ENCODE measurements around the gene ZNF423.

Gene ZNF423

DNA sequence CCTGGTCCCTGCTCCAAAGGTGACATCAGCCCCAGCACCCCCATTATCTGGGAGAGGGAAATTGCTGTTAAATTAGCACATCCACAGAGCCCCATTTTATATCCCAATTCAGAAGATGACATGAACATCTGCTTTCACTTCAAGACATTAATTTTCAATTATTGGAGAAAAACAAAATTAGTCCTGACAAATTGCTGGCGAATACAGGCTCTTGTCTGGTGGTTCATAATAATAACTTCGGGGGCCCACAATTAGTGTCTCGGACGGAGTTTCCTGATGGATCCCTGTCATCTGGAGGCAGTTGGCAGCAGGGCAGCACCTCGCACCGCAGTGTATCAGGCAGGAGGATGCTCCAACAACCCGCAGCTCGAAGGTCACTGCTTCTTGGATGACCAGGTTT, 7.4 kb downstream of the ZNF423 start:
- DNase-seq (ENCODE audit: low spot score), result no peak
- TF ChIP-seq, protein P1, sequence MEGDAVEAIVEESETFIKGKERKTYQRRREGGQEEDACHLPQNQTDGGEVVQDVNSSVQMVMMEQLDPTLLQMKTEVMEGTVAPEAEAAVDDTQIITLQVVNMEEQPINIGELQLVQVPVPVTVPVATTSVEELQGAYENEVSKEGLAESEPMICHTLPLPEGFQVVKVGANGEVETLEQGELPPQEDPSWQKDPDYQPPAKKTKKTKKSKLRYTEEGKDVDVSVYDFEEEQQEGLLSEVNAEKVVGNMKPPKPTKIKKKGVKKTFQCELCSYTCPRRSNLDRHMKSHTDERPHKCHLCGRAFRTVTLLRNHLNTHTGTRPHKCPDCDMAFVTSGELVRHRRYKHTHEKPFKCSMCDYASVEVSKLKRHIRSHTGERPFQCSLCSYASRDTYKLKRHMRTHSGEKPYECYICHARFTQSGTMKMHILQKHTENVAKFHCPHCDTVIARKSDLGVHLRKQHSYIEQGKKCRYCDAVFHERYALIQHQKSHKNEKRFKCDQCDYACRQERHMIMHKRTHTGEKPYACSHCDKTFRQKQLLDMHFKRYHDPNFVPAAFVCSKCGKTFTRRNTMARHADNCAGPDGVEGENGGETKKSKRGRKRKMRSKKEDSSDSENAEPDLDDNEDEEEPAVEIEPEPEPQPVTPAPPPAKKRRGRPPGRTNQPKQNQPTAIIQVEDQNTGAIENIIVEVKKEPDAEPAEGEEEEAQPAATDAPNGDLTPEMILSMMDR (IDR thresholded peaks at IDR 0.05), result no peak
- Histone ChIP-seq H3K4me3 (no peak overlapping the region), H3K27ac (no peak overlapping the region)

DNA sequence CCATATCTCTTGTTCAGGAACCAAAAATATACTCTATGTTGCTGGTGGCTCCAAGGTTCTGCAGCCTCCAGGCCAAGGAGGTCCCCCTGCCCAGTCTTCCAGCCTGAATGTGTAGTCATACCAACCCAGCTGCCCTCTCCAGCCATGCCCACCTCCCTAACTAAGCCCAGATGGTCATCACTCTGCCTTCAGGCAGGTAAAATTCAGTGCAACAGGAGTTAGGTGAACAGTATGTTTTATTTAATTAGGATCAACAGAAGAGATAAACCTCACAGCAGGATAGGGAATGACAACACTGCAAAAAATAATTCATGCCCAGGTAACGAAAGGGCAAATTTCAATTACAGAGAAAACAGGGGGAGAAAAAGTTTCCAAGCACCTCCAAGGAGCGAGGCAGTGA, 9.1 kb downstream of the ZNF423 start:
- no peak for DNase-seq (ENCODE audit: low spot score)
- TF ChIP-seq, protein P1 (IDR thresholded peaks at IDR 0.05), result no peak
- H3K4me3 ChIP-seq, result no peak overlapping the region
- H3K27ac ChIP-seq, result no peak overlapping the region

DNA sequence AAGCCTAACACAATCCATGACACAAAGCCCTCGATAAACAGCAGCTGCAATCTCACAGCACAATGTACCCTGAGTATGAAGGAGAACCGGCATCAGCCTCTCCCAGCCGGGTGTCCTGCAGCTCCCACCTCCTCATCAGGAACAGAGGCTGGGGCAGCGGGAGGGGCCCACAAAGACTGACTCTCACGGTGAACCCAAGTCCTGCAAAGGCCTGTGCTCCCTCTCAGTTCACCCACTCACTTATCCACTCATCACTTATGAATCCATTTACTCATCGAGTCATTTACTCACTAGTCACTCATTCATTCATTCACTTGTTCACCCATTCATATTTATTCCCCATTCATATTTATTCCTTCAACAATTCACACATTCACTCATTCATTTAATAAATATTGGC, 11.6 kb downstream of the ZNF423 start:
- Histone ChIP-seq H3K27ac (no peak overlapping the region), H3K4me3 (no peak overlapping the region)
- TF ChIP-seq, protein P1 (IDR thresholded peaks at IDR 0.05), result no peak
- DNase-seq (ENCODE audit: low spot score), result no peak

DNA sequence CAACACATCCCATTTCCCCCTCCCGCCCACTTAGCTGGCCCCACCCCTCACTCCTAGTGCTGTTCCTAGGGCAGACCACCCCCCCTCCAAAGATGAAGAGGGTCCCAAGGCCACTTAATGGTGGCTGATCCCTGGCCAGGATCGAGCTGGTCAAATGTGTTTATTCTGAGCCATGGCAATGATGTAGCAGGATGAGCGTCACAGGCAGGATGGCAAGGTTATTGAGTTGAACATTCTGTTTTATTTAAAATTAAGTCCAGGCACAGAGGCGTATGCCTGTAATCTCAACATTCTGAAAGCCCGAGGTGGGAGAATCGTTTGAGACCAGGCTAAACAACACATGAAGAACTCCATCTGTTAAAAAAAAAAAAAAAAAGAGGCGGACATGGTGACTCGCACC, 12.2 kb downstream of the ZNF423 start:
- TF ChIP-seq, protein P1 (IDR thresholded peaks at IDR 0.05), result no peak
- Histone ChIP-seq H3K27ac (peak overlapping the region in 1 of 2 donors; percentile 20), H3K4me3 (no peak overlapping the region)
- DNase-seq (ENCODE audit: low spot score), result no peak

DNA sequence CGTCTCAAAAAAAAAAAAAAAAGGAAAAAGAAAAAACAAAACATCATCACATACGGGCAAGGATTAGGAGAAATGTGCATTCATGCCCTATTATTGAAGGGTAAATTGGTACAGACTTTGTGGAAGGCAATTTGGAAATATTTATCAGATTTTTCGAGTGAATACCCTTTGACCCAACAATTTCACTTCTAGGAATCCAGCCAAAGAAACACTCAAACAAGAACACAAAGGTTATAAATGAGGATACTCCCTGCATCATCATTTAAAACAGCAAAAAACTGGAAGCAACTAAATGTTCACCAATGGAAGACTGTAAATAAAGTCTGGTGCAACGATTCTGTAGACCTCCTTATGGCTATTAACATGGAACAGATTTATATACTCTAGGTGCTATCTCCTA, 12.9 kb downstream of the ZNF423 start:
- Histone ChIP-seq H3K27ac (no peak overlapping the region), H3K4me3 (no peak overlapping the region)
- TF ChIP-seq, protein P1 (IDR thresholded peaks at IDR 0.05), result no peak
- DNase-seq (ENCODE audit: low spot score), result no peak

DNA sequence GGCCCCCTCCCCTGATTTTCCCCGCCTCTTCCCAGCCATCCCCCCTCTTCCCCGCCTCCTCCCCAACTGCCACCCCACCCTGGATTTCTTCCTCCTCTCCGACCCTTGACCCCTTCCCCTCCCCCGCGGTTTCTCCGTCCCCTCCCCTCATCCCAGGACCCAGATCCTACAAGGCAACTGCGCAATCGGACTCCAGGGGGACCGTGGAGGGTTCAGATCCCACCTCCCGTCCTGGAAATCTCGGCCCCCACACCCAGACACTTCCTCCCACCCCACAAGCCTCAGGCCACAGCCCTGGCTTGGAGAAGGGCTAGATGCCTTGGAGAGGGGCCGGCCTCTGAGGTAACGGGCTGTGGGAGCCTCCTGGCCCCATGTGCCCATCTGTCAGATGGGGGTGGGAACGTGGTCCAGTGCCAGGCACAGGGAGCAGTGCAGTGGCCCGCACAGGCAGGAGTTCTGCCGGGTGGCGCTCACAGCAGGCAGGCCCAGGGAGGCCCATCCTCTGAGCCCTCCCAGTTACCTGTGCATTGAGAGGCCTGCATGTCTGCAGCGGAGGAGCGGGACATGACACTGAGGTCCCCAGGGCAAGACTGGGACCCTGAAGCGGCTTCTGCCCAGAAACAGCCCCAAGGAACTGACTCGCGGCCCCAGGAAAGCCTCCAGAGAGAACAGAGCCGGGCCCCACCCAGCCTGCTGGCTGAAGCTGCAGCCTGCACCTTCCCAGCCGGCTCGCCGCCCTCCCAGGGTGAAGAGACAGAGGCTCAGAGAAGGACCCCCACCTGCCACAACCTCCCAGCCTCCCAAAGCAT, 16.7 kb downstream of the ZNF423 start:
- TF ChIP-seq, protein P1 (IDR thresholded peaks at IDR 0.05), result no peak
- Histone ChIP-seq H3K27ac (peak overlapping the region in 1 of 2 donors; percentile 67), H3K4me3 (peak overlapping the region; percentile 63)
- no peak for DNase-seq (ENCODE audit: low spot score)

DNA sequence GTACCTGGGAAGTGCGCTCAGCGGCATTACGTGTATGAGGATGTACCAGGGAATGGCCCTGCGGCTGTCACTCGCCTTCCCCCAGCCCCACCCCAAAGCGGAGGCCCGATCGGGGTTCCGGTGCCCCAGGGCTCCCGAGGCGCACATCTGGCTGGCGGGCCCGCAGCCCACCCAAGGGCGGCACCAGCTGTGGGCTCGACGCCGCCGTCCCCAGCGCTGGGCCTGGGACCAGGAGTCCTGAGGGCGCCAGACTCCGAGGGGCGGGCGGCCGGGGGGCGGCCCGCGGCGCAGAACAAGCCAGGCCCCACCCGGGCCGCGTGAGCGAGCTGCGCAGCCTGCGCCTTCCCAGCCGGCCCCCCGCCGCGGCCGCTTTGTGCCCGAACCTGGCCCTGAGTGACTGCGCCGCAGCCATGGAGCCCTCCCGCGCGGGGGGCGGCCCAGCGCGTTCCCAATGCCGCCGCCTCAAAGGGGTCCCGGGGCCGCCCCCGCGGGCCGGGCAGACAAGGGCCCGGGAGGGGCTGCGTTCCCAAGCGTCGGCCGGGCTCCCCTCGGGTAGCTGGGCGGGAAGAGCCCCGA, 17.4 kb downstream of the ZNF423 start:
- peak overlapping the region; percentile 63 for H3K4me3 ChIP-seq
- no peak for DNase-seq (ENCODE audit: low spot score)
- TF ChIP-seq, protein P1 (IDR thresholded peaks at IDR 0.05), result no peak
- peak overlapping the region in 1 of 2 donors; percentile 67 for H3K27ac ChIP-seq
